GM19467 (cell line): Measurements from ENCODE around the gene MFAP2.

Experiments
- ATAC-seq: cut with Tn5 transposase; IDR thresholded peaks from one replicate; pipeline ENCODE4 v1.9.1; 2021; ENCODE audit warnings: mild to moderate bottlenecking, moderate library complexity; ENCODE audit not compliant: unreplicated experiment

MFAP2 gene

GRCh38 chr1:16980473-16981268 lies at the start of gene MFAP2:
TSS of gene MFAP2 (minus strand) at chr1:16980620. CDS start at chr1:16978273, 2,347 bp downstream.
- ATAC-seq: no peak

GRCh38 chr1:17030206-17030605 lies 49.8 kb upstream of the MFAP2 start:
- ATAC-seq: no peak

- no peak for ATAC-seq
Observed at GRCh38 chr1:17028662-17029188, 48.3 kb upstream of the MFAP2 start.

- no peak for ATAC-seq
Observed at GRCh38 chr1:17027900-17028299, 47.5 kb upstream of the MFAP2 start.

- no peak for ATAC-seq
Observed at GRCh38 chr1:17027403-17027802, 47.0 kb upstream of the MFAP2 start.

GRCh38 chr1:17024721-17025120 lies 44.3 kb upstream of the MFAP2 start:
- ATAC-seq: no peak

- no peak for ATAC-seq
Observed at GRCh38 chr1:17023573-17023972, 43.2 kb upstream of the MFAP2 start.

- no peak for ATAC-seq
Observed at GRCh38 chr1:17023102-17023501, 42.7 kb upstream of the MFAP2 start.

- no peak for ATAC-seq
Observed at GRCh38 chr1:17021896-17022295, 41.5 kb upstream of the MFAP2 start.

GRCh38 chr1:17020502-17020901 lies 40.1 kb upstream of the MFAP2 start:
- no peak for ATAC-seq

- ATAC-seq: no peak
Observed at GRCh38 chr1:17018849-17019248, 38.4 kb upstream of the MFAP2 start.

GRCh38 chr1:17017435-17017834 lies 37.0 kb upstream of the MFAP2 start:
- ATAC-seq: no peak

- no peak for ATAC-seq
Observed at GRCh38 chr1:17016317-17016661, 35.9 kb upstream of the MFAP2 start.

- no peak for ATAC-seq
Observed at GRCh38 chr1:17014671-17015567, 34.5 kb upstream of the MFAP2 start.

GRCh38 chr1:17013491-17014320 lies 33.3 kb upstream of the MFAP2 start:
- no peak for ATAC-seq

GRCh38 chr1:17012775-17013490 lies 32.5 kb upstream of the MFAP2 start:
- no peak for ATAC-seq

- ATAC-seq: peak; percentile 93
Observed at GRCh38 chr1:17011439-17012307, 31.3 kb upstream of the MFAP2 start, which contains the start of gene ATP13A2. TSS of gene ATP13A2 (minus strand) at chr1:17011928. CDS start at chr1:17011738, 190 bp downstream.

GRCh38 chr1:17011092-17011438 lies 30.6 kb upstream of the MFAP2 start:
- ATAC-seq: no peak

- no peak for ATAC-seq
Observed at GRCh38 chr1:17009706-17010105, 29.3 kb upstream of the MFAP2 start.
